Neural progenitor cell (in vitro differentiated cells): ENCODE measurements around the gene PNMA6E.

Experiments
- CTCF ChIP-seq: fragments of 200-600 bp; sonication (generic); IDR thresholded peaks from 2 replicates; pipeline ENCODE4 v1.5.1; 2017; ENCODE audit warnings: antibody characterized with exemption, mild to moderate bottlenecking
- EZH2phosphoT487 ChIP-seq: fragments of 200-600 bp; sonication (generic); IDR thresholded peaks from 2 replicates; pipeline ENCODE4 v1.6.1; 2017; ENCODE audit warnings: antibody characterized with exemption

- TF ChIP-seq CTCF (no peak), EZH2phosphoT487 (no peak)
Observed at GRCh38 chrX:153394612-153395011, 6.5 kb downstream of the PNMA6E start.
